Measurements from ENCODE around the gene ADAMTSL1.

DNA sequence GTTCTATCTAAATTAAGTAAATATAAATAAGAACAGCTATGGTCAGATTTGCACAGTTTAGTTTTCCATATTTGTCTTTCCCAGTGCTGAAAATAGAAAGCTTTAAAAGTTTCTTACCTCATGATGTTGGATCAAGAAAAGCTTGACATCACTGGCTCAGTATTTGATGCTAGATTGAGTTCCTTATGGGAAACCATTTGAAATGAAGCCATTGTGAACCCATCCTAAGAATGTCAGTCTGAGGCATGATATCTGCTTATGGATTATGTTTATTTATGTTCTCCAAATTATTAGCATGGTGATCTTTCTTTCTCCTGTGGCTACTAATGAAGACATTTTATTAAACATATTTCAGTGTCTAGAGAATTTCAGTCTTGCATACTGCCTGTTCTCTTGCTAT lies 143.0 kb downstream of the ADAMTSL1 start:
- TF ChIP-seq POLR2AphosphoS5 (IDR thresholded peaks at IDR 0.05; ENCODE audit: low read depth) (no peak), GABPA (IDR thresholded peaks at IDR 0.05; ENCODE audit: low read depth) (no peak)
- TF ChIP-seq, protein P1, sequence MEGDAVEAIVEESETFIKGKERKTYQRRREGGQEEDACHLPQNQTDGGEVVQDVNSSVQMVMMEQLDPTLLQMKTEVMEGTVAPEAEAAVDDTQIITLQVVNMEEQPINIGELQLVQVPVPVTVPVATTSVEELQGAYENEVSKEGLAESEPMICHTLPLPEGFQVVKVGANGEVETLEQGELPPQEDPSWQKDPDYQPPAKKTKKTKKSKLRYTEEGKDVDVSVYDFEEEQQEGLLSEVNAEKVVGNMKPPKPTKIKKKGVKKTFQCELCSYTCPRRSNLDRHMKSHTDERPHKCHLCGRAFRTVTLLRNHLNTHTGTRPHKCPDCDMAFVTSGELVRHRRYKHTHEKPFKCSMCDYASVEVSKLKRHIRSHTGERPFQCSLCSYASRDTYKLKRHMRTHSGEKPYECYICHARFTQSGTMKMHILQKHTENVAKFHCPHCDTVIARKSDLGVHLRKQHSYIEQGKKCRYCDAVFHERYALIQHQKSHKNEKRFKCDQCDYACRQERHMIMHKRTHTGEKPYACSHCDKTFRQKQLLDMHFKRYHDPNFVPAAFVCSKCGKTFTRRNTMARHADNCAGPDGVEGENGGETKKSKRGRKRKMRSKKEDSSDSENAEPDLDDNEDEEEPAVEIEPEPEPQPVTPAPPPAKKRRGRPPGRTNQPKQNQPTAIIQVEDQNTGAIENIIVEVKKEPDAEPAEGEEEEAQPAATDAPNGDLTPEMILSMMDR (IDR thresholded peaks at IDR 0.05; ENCODE audit: insufficient read depth, low read length), result no peak
- TF ChIP-seq, protein P2, sequence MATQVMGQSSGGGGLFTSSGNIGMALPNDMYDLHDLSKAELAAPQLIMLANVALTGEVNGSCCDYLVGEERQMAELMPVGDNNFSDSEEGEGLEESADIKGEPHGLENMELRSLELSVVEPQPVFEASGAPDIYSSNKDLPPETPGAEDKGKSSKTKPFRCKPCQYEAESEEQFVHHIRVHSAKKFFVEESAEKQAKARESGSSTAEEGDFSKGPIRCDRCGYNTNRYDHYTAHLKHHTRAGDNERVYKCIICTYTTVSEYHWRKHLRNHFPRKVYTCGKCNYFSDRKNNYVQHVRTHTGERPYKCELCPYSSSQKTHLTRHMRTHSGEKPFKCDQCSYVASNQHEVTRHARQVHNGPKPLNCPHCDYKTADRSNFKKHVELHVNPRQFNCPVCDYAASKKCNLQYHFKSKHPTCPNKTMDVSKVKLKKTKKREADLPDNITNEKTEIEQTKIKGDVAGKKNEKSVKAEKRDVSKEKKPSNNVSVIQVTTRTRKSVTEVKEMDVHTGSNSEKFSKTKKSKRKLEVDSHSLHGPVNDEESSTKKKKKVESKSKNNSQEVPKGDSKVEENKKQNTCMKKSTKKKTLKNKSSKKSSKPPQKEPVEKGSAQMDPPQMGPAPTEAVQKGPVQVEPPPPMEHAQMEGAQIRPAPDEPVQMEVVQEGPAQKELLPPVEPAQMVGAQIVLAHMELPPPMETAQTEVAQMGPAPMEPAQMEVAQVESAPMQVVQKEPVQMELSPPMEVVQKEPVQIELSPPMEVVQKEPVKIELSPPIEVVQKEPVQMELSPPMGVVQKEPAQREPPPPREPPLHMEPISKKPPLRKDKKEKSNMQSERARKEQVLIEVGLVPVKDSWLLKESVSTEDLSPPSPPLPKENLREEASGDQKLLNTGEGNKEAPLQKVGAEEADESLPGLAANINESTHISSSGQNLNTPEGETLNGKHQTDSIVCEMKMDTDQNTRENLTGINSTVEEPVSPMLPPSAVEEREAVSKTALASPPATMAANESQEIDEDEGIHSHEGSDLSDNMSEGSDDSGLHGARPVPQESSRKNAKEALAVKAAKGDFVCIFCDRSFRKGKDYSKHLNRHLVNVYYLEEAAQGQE (IDR thresholded peaks at IDR 0.05; ENCODE audit: insufficient replicate concordance, low read depth), result no peak

All from HL-60 (cell line).